ENCODE measurements around the gene CCSER1. TPM values are rescaled to one million over a fixed set of nuclear protein-coding genes. Genes with fewer than 3 reads are reported as not detected.
"Not testable (repeated sequence)": the region's sequence is repeated elsewhere in the genome, so short reads cannot be mapped to it uniquely, and the experiment has no call there.

Gene CCSER1
- total RNA-seq, 1 experiment from 2014 or later: 23.1 TPM

- in situ Hi-C loops (cut with HindIII; ENCODE audit: low pct_unique_long_range_greater_than_20kb, low sequenced_read_pairs): no loop called here
- DNase-seq (ENCODE audit: low read depth, low spot score): no peak
Measured at GRCh38 chr4:91317434-91317833, 1190.2 kb downstream of the CCSER1 start.

GRCh38 chr4:91319556-91320268 is 1192.5 kb downstream of the CCSER1 start:
- no peak for DNase-seq (ENCODE audit: low read depth, low spot score)
- in situ Hi-C loops (cut with HindIII; ENCODE audit: low pct_unique_long_range_greater_than_20kb, low sequenced_read_pairs): no loop called here

GRCh38 chr4:91322961-91323360 is 1195.8 kb downstream of the CCSER1 start:
- in situ Hi-C loops (cut with HindIII; ENCODE audit: low pct_unique_long_range_greater_than_20kb, low sequenced_read_pairs): no loop called here
- DNase-seq (ENCODE audit: low read depth, low spot score): no peak

- in situ Hi-C loops (cut with HindIII; ENCODE audit: low pct_unique_long_range_greater_than_20kb, low sequenced_read_pairs): no loop called here
- no peak for DNase-seq (ENCODE audit: low read depth, low spot score)
Measured at GRCh38 chr4:91325495-91325894, 1198.3 kb downstream of the CCSER1 start.

GRCh38 chr4:91326167-91326566 is 1199.0 kb downstream of the CCSER1 start:
- in situ Hi-C loops (cut with HindIII; ENCODE audit: low pct_unique_long_range_greater_than_20kb, low sequenced_read_pairs); DNase-seq (ENCODE audit: low read depth, low spot score): not testable (repeated sequence)

GRCh38 chr4:91330555-91331137 is 1203.5 kb downstream of the CCSER1 start:
- in situ Hi-C loops (cut with HindIII; ENCODE audit: low pct_unique_long_range_greater_than_20kb, low sequenced_read_pairs): no loop called here
- DNase-seq (ENCODE audit: low read depth, low spot score): no peak

GRCh38 chr4:91340822-91341221 is 1213.6 kb downstream of the CCSER1 start:
- in situ Hi-C loops (cut with HindIII; ENCODE audit: low pct_unique_long_range_greater_than_20kb, low sequenced_read_pairs): no loop called here

GRCh38 chr4:91345632-91346031 is 1218.4 kb downstream of the CCSER1 start:
- in situ Hi-C loops (cut with HindIII; ENCODE audit: low pct_unique_long_range_greater_than_20kb, low sequenced_read_pairs): no loop called here
- DNase-seq (ENCODE audit: low read depth, low spot score): no peak

More at GRCh38 chr4:91340822-91341221, 1213.6 kb downstream of the CCSER1 start:
- DNase-seq (ENCODE audit: low read depth, low spot score): no peak

- in situ Hi-C loops (cut with HindIII; ENCODE audit: low pct_unique_long_range_greater_than_20kb, low sequenced_read_pairs); DNase-seq (ENCODE audit: low read depth, low spot score): not testable (repeated sequence)
Measured at GRCh38 chr4:91356496-91356895, 1229.3 kb downstream of the CCSER1 start.

- DNase-seq (ENCODE audit: low read depth, low spot score); in situ Hi-C loops (cut with HindIII; ENCODE audit: low pct_unique_long_range_greater_than_20kb, low sequenced_read_pairs): not testable (repeated sequence)
Measured at GRCh38 chr4:91358016-91358415, 1230.8 kb downstream of the CCSER1 start.

- DNase-seq (ENCODE audit: low read depth, low spot score); in situ Hi-C loops (cut with HindIII; ENCODE audit: low pct_unique_long_range_greater_than_20kb, low sequenced_read_pairs): not testable (repeated sequence)
Measured at GRCh38 chr4:91358621-91359020, 1231.4 kb downstream of the CCSER1 start.

GRCh38 chr4:91359041-91360031 is 1232.1 kb downstream of the CCSER1 start:
- no peak for DNase-seq (ENCODE audit: low read depth, low spot score)
- in situ Hi-C loops (cut with HindIII; ENCODE audit: low pct_unique_long_range_greater_than_20kb, low sequenced_read_pairs): no loop called here

- DNase-seq (ENCODE audit: low read depth, low spot score): no peak
- in situ Hi-C loops (cut with HindIII; ENCODE audit: low pct_unique_long_range_greater_than_20kb, low sequenced_read_pairs): no loop called here
Measured at GRCh38 chr4:91362125-91362524, 1234.9 kb downstream of the CCSER1 start.

GRCh38 chr4:91366554-91366953 is 1239.4 kb downstream of the CCSER1 start:
- no peak for DNase-seq (ENCODE audit: low read depth, low spot score)
- in situ Hi-C loops (cut with HindIII; ENCODE audit: low pct_unique_long_range_greater_than_20kb, low sequenced_read_pairs): no loop called here

- no peak for DNase-seq (ENCODE audit: low read depth, low spot score)
- in situ Hi-C loops (cut with HindIII; ENCODE audit: low pct_unique_long_range_greater_than_20kb, low sequenced_read_pairs): no loop called here
Measured at GRCh38 chr4:91369116-91369515, 1241.9 kb downstream of the CCSER1 start.

GRCh38 chr4:91373546-91373945 is 1246.4 kb downstream of the CCSER1 start:
- no peak for DNase-seq (ENCODE audit: low read depth, low spot score)
- in situ Hi-C loops (cut with HindIII; ENCODE audit: low pct_unique_long_range_greater_than_20kb, low sequenced_read_pairs): no loop called here

GRCh38 chr4:91405431-91405830 is 1278.2 kb downstream of the CCSER1 start:
- DNase-seq (ENCODE audit: low read depth, low spot score); in situ Hi-C loops (cut with HindIII; ENCODE audit: low pct_unique_long_range_greater_than_20kb, low sequenced_read_pairs): not testable (repeated sequence)

- no peak for DNase-seq (ENCODE audit: low read depth, low spot score)
- in situ Hi-C loops (cut with HindIII; ENCODE audit: low pct_unique_long_range_greater_than_20kb, low sequenced_read_pairs): no loop called here
Measured at GRCh38 chr4:91422011-91422410, 1294.8 kb downstream of the CCSER1 start.

Data from SK-MEL-5 (cell line).